HepG2 (cell line): Measurements from ENCODE around the gene TLCD3B. TPM values are rescaled to one million over a fixed set of nuclear protein-coding genes. Genes with fewer than 3 reads are reported as not detected.

Experiments used
- ETV5 ChIP-seq: IDR thresholded peaks from 2 replicates; pipeline ENCODE4 v1.6.1; 2018; ENCODE audit warnings: missing biosample characterization, missing genetic modification reagents, inconsistent platforms, borderline replicate concordance
- HNRNPK ChIP-seq: fragments of 200-400 bp; formaldehyde crosslinking; IDR thresholded peaks from 2 replicates; pipeline ENCODE4 v1.6.1; 2018; ENCODE audit warnings: low read length, low read depth, moderate library complexity, mild to moderate bottlenecking; ENCODE audit not compliant: poor library complexity, severe bottlenecking
- HOXA3 ChIP-seq: sonication (generic); formaldehyde crosslinking; IDR thresholded peaks from 2 replicates; pipeline ENCODE4 v1.5.0; 2020; ENCODE audit warnings: missing genetic modification reagents
- MLX ChIP-seq: IDR thresholded peaks from 2 replicates; pipeline ENCODE4 v1.6.1; 2016
- SALL2 ChIP-seq: sonication (generic); formaldehyde crosslinking; IDR thresholded peaks from 2 replicates; pipeline ENCODE4 v1.8.1; 2023; ENCODE audit warnings: mild to moderate bottlenecking, missing genetic modification reagents, inconsistent platforms
- ZBTB49 ChIP-seq: sonication (generic); formaldehyde crosslinking; IDR thresholded peaks from 2 replicates; pipeline ENCODE4 v1.4.0; 2020; ENCODE audit warnings: missing genetic modification reagents, borderline replicate concordance
- ZMAT3 ChIP-seq: sonication (generic); formaldehyde crosslinking; conservative IDR thresholded peaks from 2 replicates; pipeline ENCODE4 v1.7.0; 2021; ENCODE audit warnings: missing genetic modification reagents
- ZNF33A ChIP-seq: sonication (generic); formaldehyde crosslinking; IDR thresholded peaks from 2 replicates; pipeline ENCODE4 v1.5.1; 2020; ENCODE audit warnings: missing genetic modification reagents, mild to moderate bottlenecking, moderate library complexity, borderline replicate concordance
- ZNF746 ChIP-seq: sonication (generic); formaldehyde crosslinking; IDR thresholded peaks from 2 replicates; pipeline ENCODE4 v1.8.0; 2022; ENCODE audit warnings: mild to moderate bottlenecking, missing genetic modification reagents
- polyA plus RNA-seq, 8 experiments: library from polyadenylated mRNA; depleted of rRNA in 3 of 8; stranded (reverse) in 7 of 8; unstranded in 1 of 8; fragments of >200 nt; fragmentation: Illumina TruSeq in 4 of 8; extraction: Trizol in 4 of 8; gene quantifications; 2 replicates each; pipeline versions ENCODE4 v1.2.1 to v1.2.3, GENCODE V29; 2011 to 2016; ENCODE audit warnings: low read depth in 4 of 8, missing spikeins in 1 of 8, mixed read lengths in 1 of 8; ENCODE audit not compliant: insufficient read depth in 1 of 8
- total RNA-seq, 5 experiments: library from RNA; depleted of rRNA; stranded (reverse); fragments of >200 nt; fragmentation: Illumina TruSeq; extraction: Trizol; gene quantifications; 2 replicates each; pipeline ENCODE4 v1.2.3, GENCODE V29; 2016; ENCODE audit warnings: low read depth in 1 of 5
- TF ChIP-seq, protein P1 (sequence below): sonication (generic); formaldehyde crosslinking; IDR thresholded peaks from 2 replicates; pipeline ENCODE4 v1.4.0; 2020; ENCODE audit warnings: missing genetic modification reagents, borderline replicate concordance
- TF ChIP-seq, protein P2 (sequence below), 2 experiments: sonication (generic) in 1 of 2; formaldehyde crosslinking in 1 of 2; IDR thresholded peaks; 2 replicates each; pipeline versions ENCODE4 v1.4.0 to v1.6.1; 2018 to 2020; ENCODE audit warnings: missing genetic modification reagents in 2 of 2, borderline replicate concordance in 1 of 2, low read depth in 1 of 2, mild to moderate bottlenecking in 1 of 2, missing biosample characterization in 1 of 2
- TF ChIP-seq, protein P3 (sequence below): sonication (generic); formaldehyde crosslinking; conservative IDR thresholded peaks from 2 replicates; pipeline ENCODE4 v1.4.0; 2020; ENCODE audit warnings: missing genetic modification reagents

The TLCD3B gene
- total and polyA plus RNA-seq, 2 of the 13 experiments (the other 11 are each of a cell fraction or from before 2014, with no cell fraction given) = not detected

- TF ChIP-seq, protein P1, sequence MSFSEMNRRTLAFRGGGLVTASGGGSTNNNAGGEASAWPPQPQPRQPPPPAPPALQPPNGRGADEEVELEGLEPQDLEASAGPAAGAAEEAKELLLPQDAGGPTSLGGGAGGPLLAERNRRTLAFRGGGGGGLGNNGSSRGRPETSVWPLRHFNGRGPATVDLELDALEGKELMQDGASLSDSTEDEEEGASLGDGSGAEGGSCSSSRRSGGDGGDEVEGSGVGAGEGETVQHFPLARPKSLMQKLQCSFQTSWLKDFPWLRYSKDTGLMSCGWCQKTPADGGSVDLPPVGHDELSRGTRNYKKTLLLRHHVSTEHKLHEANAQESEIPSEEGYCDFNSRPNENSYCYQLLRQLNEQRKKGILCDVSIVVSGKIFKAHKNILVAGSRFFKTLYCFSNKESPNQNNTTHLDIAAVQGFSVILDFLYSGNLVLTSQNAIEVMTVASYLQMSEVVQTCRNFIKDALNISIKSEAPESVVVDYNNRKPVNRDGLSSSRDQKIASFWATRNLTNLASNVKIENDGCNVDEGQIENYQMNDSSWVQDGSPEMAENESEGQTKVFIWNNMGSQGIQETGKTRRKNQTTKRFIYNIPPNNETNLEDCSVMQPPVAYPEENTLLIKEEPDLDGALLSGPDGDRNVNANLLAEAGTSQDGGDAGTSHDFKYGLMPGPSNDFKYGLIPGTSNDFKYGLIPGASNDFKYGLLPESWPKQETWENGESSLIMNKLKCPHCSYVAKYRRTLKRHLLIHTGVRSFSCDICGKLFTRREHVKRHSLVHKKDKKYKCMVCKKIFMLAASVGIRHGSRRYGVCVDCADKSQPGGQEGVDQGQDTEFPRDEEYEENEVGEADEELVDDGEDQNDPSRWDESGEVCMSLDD (CRISPR knock-in tag) = no peak
- no peak for TF ChIP-seq MLX
- TF ChIP-seq ZMAT3 (CRISPR knock-in tag) = no peak
- TF ChIP-seq, protein P2, sequence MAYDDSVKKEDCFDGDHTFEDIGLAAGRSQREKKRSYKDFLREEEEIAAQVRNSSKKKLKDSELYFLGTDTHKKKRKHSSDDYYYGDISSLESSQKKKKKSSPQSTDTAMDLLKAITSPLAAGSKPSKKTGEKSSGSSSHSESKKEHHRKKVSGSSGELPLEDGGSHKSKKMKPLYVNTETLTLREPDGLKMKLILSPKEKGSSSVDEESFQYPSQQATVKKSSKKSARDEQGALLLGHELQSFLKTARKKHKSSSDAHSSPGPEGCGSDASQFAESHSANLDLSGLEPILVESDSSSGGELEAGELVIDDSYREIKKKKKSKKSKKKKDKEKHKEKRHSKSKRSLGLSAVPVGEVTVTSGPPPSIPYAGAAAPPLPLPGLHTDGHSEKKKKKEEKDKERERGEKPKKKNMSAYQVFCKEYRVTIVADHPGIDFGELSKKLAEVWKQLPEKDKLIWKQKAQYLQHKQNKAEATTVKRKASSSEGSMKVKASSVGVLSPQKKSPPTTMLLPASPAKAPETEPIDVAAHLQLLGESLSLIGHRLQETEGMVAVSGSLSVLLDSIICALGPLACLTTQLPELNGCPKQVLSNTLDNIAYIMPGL (CRISPR knock-in tag; IDR thresholded peaks at IDR 0.05; ENCODE audit: borderline replicate concordance in 1 of 2, low read depth in 1 of 2) = no peak
- peak; percentile 66 for TF ChIP-seq HNRNPK
- TF ChIP-seq, protein P3, sequence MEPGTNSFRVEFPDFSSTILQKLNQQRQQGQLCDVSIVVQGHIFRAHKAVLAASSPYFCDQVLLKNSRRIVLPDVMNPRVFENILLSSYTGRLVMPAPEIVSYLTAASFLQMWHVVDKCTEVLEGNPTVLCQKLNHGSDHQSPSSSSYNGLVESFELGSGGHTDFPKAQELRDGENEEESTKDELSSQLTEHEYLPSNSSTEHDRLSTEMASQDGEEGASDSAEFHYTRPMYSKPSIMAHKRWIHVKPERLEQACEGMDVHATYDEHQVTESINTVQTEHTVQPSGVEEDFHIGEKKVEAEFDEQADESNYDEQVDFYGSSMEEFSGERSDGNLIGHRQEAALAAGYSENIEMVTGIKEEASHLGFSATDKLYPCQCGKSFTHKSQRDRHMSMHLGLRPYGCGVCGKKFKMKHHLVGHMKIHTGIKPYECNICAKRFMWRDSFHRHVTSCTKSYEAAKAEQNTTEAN (CRISPR knock-in tag) = 0 out of 2 replicates have a peak, but pooled peaks have one; percentile 32
- TF ChIP-seq ETV5 (CRISPR knock-in tag) = no peak
- TF ChIP-seq ZBTB49 (CRISPR knock-in tag) = no peak
- TF ChIP-seq SALL2 (CRISPR knock-in tag) = 0 out of 2 replicates have a peak, but pooled peaks have one; percentile 44
- no peak for TF ChIP-seq ZNF33A (CRISPR knock-in tag)
- no peak for TF ChIP-seq HOXA3 (CRISPR knock-in tag)
- TF ChIP-seq ZNF746 = no peak
Measured at GRCh38 chr16:30010844-30011713, 20.0 kb downstream of the TLCD3B start, which contains the start of gene DOC2A (continued).
